Activated CD4-positive, CD25-positive, alpha-beta regulatory T cell treated with anti-CD3 and anti-CD28 coated beads, Interleukin-2, amount 50 U/mL, for 72 hours (primary cell): ENCODE data around the gene PCP4.
A peak's percentile ranks its signal among the peaks of the same experiment; 100 is the strongest.

Experiments
- DNase-seq: peaks from one replicate; pipeline ENCODE4 v3.0.0; 2021

Gene PCP4

DNA sequence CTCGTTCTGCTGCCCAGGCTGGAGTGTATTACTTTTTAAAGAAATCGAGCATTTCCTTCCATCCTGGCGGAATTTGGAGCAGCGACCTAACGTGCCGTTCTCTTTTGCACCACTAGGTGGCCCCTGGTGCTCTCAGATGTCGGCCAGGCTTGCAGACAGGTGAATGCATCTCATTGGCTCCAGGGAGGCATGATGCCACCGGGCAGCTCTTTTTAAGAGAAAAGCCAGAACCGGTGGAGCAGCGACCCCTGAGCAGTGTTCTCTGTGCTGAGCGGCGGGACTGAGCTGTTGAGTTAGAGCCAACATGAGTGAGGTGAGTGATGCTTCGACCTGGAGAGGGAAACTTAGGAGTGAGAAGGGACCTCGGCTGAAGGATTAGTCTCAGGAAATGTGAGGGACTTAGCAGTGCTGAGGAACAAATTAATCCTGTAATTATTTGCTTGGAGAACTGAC is at the start of gene PCP4:
PCP4 (plus strand) TSS at position 241 of the 453 bp plus-strand sequence; CDS start at position 305, 64 bp downstream.
- peak; percentile 45 for DNase-seq

- DNase-seq, result no peak
Measured at GRCh38 chr21:39818557-39818956, 48.7 kb upstream of the PCP4 start.

DNA sequence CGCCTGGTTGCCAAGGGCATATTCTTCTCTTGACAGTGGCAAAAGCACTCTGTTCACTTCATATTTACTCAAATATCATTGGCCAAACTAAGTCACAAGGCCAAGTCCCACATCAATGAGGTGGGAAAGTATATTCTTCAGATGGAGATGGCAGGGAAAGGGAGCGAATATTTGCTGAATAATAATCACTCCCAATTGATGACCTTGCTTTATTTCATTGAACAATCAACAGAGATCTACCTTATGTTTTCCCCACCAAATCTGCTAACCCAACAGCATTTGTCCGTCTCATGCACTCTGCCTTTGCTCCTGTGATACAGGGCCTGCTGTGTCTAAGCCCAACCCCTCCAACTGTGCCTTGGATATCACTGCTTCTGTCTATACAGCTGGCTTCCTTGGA is 45.2 kb upstream of the PCP4 start:
- no peak for DNase-seq

DNA sequence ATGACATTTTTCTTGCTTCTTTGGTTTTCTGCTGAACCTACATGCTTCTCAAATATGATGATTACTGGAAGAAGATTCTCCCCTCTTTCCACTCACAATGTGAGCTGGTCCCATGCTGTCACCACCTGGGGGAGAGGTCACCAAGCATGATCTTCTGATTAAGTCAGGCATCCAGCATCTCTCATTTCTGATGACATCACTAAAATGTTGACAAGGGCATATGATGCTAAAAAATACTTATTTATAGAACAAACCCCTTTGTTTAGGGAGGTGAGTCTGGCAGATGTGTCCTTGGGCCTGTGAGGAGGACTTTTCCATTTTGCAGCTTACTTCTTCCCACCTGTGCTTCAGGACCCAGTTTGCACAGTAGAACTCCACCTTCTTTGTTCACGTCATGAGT is 42.0 kb upstream of the PCP4 start:
- no peak for DNase-seq

DNA sequence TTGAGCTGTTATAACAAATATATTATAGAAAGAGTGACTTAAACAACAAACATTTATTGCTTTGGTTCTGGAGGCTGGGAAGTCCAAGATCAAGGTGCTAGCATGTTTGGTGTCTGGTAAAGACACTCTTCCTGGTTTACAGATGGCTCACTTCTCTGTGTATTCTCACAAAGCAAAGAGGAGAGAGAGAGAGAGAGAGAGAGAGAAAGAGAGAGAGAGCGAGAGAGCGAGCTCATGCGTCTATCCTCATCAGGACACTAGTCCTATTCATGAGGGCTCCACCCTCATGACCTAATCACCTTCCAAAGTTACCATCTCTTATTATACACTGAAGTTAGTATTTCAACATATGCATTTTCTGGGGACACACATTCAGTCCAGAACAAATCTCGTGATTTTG is 32.7 kb upstream of the PCP4 start:
- no peak for DNase-seq

GRCh38 chr21:39837861-39838359 is 29.3 kb upstream of the PCP4 start:
- no peak for DNase-seq

- no peak for DNase-seq
Measured at GRCh38 chr21:39840373-39841097, 26.7 kb upstream of the PCP4 start.

GRCh38 chr21:39842741-39843459 is 24.3 kb upstream of the PCP4 start:
- DNase-seq, result no peak

- no peak for DNase-seq
Measured at GRCh38 chr21:39843483-39843882, 23.8 kb upstream of the PCP4 start.

- DNase-seq, result no peak
Measured at GRCh38 chr21:39843916-39844315, 23.3 kb upstream of the PCP4 start.

DNA sequence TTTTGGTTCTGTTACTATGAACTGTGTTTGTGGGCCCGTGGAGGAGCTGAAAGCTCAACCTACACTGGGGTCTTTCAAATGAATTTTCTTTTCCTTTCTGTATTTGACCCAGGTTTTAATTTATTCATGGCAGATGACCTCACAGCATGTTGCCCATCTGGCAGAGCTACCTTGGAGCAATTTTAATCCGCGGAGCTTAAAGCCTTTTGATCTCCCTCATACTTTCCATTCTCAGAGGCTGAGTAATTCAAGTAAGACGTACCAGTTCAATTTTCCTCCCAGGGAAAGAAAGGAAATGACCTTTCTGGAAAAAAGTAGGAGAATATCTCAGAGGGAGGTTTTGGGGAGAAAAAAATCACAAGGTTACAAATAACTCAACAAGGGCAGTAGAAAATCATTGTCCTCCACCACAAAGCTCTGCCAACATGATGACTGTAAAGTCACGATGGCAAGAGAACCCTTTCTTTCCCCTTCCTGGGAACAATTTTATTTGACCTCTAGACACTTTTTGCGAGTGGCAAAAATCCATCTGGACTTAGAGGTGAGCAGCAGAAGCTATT is 21.6 kb upstream of the PCP4 start:
- no peak for DNase-seq

GRCh38 chr21:39847877-39848276 is 19.4 kb upstream of the PCP4 start:
- no peak for DNase-seq

- DNase-seq, result no peak
Measured at GRCh38 chr21:39849014-39849655, 18.1 kb upstream of the PCP4 start.

- no peak for DNase-seq
Measured at GRCh38 chr21:39850333-39850732, 16.9 kb upstream of the PCP4 start.

DNA sequence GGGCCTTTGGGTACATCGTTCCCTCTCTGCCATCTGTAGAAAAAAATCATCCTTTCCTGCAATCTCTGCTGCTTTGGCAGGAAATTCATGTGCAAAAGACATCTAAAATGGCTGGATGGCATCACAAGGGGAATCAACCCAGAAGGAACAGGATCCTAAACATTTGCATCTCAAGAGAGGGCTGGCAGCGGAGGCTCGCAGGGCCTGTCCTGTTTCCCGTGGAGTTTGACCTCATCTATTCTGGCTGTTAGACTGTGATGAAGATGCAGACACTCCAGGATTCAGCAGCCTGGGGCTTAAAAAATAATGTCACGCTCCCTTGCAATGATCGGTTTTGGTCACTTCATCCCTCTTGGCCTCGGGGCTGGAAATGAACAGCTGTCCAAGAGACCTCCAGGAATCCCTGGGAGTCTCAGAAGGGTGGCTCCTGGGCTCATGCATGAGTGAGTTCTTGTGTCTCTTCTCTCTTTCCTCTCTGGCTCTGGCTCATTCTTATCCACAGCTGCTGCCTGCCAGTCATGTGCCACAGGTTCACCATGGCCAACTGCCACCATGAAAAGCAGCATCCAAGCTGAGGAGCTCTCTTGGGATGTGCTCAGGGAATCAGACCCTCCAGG is 16.1 kb upstream of the PCP4 start:
- no peak for DNase-seq

DNA sequence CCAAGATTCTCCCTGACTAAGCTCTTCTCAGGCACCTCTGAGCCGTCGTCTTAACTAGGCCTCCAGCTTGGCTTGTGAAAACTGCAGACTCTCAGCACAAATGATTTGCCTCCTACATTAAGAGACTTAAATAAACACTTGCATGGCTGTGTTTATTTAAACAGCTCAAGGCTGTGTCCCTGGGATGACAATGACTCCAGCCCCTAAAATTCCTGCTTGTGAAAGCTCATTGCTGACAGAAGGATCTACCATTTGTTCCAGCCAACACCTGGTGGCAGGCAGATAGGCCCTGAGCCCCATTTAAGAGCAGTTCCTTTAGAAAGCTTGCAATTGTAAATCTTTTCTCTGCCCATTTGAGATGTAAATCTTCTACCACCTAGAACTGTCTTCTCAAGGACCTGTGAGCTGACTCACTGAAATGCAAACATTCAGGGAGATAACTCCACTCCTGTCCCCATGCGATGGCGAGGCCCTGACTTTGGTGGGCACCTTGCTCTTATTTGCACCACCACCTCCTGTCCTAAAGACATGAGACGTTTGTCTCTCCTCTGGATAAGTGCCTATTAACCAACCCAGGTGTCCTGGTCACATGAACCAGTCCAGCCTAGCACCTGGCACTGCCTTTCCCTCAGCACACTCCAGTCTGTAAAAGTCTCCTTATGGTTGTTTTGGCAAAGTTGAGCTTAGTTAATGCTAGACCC is 15.1 kb upstream of the PCP4 start:
- no peak for DNase-seq

DNA sequence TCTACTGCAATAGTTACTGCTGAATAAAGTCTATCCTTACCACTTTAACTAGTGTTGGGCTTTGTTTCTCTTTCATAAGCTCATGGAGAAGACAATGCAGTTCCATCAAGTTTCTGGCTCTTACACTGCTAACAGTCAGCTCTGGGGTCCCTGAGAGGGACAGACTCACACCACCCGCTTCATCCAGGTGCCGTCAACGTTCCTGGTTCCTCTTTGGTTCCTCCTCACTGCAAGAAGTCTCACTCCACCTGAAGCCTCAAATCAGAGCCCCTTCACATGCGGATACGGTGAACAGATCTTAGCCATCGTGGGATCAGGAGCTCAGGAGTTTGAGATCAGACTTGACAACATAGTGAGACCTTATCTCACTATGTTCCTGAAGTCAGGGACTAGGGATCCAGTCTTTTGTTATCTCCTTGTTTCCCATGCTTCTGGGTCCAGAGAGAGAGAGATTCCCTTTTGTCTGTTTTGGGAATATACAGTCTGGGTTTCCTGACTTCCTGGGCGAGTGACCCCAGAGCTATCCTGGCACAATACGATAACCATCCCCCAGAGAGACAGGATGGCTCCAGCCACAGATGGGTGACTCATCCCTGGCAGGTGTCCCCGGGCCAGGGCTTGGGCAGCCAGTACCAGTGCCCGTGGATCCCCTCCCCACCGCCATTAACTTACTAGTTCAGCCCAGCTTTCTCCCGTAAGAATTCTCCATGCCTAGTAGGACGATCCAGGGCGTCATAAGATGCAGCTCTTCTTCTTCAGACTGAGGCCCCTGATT is 14.3 kb upstream of the PCP4 start:
- DNase-seq, result no peak

- no peak for DNase-seq
Measured at GRCh38 chr21:39854572-39854971, 12.7 kb upstream of the PCP4 start.

- DNase-seq, result no peak
Measured at GRCh38 chr21:39855595-39855994, 11.6 kb upstream of the PCP4 start.

- DNase-seq, result no peak
Measured at GRCh38 chr21:39860600-39860999, 6.6 kb upstream of the PCP4 start.

DNA sequence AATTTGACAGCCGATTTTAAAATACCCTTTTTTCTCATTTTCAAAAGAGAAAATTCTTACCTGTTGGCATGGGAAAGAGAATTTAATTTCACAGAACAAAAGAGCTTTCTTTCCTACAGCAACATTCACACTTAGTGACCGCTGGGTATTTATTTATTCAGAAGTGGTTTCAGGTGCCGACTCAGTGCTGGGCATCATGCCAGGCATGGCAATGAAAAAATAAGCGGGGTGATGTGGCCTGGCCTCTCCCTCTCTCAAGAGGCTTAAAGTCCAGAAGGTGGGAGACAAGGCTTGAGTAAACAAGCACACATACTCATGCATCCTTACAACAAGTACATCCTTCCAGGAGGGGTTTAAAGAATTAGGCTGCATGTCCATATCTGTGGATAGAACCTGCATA is 4.1 kb upstream of the PCP4 start:
- no peak for DNase-seq

DNA sequence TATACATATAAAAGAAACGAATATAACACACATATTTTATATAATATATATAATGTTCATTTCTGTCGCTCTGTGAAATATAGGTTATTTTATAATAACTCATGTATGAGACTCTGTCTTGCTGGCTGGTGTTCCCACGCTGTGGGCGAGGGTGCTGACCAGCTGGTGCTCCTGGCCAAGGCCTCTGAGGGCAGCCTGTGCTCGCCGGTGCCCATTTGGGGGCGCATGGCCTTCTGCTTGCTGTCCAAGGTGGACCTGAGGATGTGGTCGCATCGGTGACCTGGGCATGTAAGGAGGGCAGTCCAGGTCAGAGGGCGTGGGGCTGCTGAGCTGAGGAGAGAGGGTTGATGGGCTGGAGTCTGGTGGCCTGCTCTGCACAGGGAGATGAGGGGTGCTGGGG is 1.1 kb upstream of the PCP4 start:
- DNase-seq, result no peak
